ENCODE results near the gene ORC4.

DNA sequence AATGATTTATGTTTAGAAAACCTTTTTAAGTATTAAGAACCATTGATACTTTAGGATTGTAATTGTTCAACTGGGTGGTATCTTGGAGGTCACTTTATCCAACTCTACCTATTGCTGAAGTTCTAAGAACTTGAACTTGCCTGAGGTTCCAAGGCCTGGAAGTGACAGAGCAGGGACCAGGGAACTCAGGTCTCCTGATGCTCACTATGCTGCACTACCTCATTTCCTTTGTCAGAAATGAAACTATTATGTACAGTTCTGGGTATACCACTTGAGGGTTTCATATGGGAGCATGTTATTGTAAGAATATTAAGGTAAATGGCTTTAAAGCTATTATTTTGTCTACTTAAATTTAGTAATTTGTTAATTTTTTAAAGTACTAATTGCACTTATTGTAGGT, 3.3 kb upstream of the ORC4 start:
- TF ChIP-seq, protein P1, sequence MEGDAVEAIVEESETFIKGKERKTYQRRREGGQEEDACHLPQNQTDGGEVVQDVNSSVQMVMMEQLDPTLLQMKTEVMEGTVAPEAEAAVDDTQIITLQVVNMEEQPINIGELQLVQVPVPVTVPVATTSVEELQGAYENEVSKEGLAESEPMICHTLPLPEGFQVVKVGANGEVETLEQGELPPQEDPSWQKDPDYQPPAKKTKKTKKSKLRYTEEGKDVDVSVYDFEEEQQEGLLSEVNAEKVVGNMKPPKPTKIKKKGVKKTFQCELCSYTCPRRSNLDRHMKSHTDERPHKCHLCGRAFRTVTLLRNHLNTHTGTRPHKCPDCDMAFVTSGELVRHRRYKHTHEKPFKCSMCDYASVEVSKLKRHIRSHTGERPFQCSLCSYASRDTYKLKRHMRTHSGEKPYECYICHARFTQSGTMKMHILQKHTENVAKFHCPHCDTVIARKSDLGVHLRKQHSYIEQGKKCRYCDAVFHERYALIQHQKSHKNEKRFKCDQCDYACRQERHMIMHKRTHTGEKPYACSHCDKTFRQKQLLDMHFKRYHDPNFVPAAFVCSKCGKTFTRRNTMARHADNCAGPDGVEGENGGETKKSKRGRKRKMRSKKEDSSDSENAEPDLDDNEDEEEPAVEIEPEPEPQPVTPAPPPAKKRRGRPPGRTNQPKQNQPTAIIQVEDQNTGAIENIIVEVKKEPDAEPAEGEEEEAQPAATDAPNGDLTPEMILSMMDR (IDR thresholded peaks at IDR 0.05; ENCODE audit: extremely low read depth in 1 of 2, insufficient read depth in 1 of 2, low read depth in 1 of 2, low read length in 2 of 2) = no peak
- TF ChIP-seq EZH2 (IDR thresholded peaks at IDR 0.05; ENCODE audit: borderline replicate concordance, low read depth, low read length, severe bottlenecking) = no peak
- TF ChIP-seq POLR2A (IDR thresholded peaks at IDR 0.05; ENCODE audit: low read depth, low read length) = no peak
- no peak for TF ChIP-seq POLR2AphosphoS5 (IDR thresholded peaks at IDR 0.05; ENCODE audit: insufficient read depth, low read depth, low read length)
- no peak for TF ChIP-seq JUN (IDR thresholded peaks at IDR 0.05; ENCODE audit: borderline replicate concordance, insufficient read depth, insufficient read length, low read depth)
- TF ChIP-seq, protein P2, sequence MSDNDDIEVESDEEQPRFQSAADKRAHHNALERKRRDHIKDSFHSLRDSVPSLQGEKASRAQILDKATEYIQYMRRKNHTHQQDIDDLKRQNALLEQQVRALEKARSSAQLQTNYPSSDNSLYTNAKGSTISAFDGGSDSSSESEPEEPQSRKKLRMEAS (IDR thresholded peaks at IDR 0.05; ENCODE audit: insufficient read depth, insufficient read length) = no peak
- TF ChIP-seq FOS (IDR thresholded peaks at IDR 0.05; ENCODE audit: borderline replicate concordance, insufficient read depth, low read length) = no peak

Measured in endothelial cell of umbilical vein (primary cell).